ENCODE measurements around the gene POC5.

DNA sequence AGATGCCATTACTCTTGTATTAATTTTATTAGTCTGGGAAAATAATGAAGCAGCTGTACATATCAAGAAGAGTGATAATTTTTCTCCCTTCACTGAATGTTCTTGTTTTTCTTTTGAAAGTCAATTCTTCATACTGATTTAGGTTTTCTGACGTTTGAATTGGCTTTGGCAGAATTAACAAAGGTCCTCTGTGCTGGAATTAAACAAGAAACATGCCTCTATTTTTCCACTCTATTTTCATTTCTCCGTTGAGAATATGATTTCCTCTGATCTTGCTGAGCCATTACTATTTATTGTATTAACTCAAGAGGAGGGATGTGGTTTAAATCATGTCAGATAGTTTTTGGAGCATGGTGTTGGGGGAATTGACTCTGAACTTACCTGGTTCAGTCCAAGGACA lies 63.7 kb downstream of the POC5 start:
- TF ChIP-seq CTCF (IDR thresholded peaks at IDR 0.05; ENCODE audit: low read length) (no peak), EZH2 (IDR thresholded peaks at IDR 0.05; ENCODE audit: borderline replicate concordance, low read length) (no peak)

All from OCI-LY1 (cell line).